Measurements from ENCODE around the gene ZNF322.

Gene ZNF322

DNA sequence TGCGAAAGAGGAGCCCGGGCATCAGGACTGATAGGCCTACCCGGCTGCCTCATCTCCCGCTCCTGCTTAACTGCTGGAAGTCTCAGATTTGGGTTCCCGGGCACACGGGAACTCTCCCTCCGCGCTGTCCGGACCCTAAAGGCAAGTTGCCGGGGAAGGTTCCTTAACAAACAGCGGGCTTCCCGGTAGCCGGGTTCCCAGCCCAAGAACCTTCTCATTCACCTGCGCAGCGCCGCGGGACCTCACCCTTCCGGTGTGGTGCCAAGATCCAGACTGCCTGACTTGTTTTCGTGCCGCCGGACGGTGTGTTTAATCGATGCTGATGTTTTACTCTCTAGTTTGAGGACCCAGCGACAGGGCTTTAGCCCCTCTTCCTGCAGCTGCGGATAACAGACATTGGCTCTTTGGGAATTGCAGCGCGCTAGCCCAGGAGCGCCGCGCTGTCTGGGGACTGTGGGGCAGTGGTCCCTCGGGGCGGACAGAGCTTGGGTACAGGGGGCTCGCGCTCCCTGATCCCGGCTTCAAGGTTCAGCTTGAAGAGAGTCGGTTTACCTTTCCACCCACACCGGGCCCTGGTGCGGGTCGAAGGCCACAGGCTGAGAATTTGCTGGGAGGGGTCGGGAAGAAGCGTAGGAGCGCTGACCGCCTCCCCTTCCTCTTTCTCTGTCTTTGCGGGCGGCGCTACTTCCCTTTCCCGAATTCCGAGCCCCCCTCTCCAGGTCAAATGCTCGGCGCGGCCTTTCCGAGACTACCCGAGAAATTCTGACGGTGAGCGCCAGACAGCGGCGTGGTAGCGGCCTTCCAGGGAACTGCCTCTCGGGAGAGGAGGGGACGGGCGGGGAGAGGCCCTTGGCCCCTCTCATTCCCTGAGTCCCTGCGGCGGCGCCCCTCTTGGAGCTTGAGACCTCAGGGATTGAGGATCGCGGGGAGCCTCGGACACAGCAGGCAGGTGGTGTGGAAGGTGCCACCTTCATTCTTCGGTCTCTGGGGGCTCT, 45.6 kb downstream of the ZNF322 start:
- DNase-seq: no peak

DNA sequence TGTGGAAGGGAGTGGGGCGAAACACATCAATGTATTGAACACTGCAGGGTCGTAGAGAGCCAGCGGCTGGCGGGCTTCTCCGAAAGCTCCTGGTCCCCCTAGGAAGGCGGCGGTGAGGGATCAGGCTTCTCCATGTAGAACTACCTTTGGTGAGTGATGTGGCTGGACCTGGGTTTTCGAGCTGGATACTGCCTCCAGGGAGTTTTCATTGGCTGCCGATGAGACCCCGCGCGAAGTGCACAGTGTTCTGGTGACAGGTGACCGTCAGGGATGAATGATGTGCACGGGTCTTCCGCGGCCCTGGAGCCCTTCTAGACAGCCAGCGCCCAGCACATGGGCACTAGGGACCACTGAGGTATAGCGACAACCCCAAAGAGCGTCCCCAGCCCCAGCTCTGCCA, 46.3 kb downstream of the ZNF322 start:
- no peak for DNase-seq

DNA sequence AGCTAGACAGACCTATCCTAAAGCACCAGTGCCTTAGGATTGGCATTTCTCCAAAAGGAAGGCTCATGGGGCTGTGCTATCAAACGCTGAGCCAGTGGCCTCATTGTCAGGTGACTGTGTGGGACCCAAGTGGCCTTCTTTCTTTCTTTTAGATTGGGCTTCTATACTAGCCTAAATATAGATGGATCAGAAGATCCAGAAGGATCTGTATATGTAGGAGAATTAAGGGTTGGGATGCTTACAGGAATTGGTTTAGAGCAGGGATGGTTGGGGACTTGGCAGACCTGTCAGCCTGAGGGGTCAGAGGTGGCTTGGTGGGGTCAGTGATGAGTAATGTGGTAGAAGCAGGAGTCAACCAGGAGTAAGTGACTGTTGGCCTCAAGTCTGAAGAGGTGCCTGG, 47.9 kb downstream of the ZNF322 start:
- DNase-seq: no peak

DNA sequence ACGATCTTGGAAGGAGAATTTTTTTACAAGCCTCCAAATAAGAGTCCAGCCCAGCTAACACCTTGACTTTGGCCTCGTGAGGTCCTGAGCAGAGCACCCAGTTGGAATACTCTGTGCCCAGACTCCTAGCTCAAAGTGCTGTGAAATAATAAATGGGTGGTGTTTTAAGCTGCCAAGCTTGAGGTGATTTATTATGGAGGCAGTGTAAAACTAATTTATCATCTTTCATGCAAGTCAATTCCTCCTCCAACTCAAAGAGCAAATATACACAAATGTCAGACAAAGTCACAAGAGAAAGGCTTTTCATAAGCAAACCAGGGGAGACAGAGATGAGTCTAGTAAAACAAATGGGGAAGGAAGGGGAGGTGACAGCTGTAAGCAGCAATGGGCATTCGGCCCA, 50.1 kb downstream of the ZNF322 start:
- DNase-seq: no peak

DNA sequence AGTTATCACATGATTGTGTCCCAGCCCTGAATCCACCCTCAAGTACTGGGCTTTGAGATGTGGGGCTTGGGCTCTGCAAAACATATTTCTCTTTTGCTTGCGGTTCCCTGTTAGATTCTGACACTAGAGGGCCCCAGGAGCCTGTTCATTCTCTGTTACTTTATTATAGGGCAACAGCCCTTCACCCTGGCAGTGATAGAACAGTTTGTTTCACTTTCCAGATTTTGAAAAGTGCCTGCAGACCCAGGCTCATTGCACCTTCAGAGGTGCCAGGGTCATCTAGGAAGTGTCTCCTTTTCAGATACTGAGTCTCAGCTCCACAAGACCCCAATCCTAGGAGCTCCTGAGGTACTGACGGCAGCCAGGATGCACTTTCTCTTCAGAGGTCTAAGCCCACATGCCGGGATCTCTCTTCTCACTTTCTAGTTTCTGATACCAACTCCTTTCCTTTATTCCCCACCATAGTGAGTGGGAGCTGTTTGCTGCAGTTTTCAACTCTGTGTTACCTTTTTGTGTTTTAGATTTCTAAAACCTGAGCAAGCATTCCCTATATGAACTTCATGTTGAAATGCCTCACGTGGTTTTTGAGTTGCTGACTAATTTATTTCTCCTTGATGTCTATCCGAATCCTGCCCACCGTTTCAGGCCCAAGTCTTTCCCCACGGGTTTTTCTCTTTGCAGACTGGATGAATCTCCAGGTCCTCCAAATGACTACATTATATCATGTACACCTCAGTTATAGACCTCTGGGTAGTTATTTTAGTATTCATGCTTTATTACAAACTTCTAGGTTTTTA, 51.9 kb downstream of the ZNF322 start:
- DNase-seq: peak; percentile 45

DNA sequence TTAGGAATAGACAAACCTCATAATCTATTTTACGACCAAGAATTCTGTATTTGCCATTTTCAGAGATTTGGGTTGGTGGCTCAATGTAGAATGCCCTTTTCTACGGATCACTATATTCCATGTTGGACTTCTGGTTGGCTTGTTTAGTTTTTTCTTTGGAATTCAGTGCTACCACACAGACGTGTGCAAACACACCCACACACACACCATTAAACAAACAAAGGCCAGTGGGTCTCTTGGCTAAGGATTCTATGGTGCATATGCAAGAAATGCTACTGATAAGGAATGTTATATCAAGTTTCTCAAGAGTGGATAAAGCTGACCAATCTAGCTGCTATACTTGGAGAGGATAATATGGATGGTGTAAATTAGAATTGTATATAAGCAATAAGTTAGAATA, 54.7 kb downstream of the ZNF322 start:
- no peak for DNase-seq

DNA sequence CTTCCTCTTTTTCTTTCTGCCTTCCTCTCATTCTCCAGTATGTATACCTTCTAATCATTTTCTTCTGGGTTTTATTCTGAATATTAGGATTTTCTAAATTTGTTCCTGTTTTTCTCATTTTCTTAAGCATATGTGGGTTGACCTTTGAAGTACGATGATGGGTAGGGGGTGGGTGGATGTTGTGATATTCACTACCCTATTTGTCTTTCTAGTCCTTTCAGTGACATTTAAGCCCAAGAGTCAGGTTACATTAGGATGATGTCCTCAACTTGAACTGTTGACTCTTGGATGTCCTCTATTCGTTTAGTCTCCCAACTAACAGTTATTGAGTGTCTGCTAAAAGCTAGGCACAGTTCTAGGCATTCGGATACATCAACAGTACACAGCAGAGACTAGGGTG, 55.5 kb downstream of the ZNF322 start:
- no peak for DNase-seq

DNA sequence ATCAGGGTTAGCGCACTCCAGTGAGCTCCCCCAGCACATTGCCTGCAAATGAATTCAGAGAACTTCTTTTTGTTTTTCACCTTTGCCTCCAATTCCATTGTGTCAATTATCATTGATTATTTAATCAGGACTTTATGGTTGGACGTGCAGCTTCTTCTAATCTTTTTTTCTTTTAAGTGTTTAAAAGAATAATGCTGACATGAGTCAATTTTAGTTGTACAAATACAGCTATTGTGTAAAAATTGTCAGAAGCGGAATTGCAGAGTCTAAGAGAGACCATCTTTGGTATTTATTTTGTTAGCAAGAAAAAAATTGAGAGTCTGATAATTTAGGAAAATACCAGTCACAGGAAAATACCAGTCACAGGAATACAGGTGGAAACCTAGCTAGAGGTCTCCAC, 57.3 kb downstream of the ZNF322 start:
- DNase-seq: no peak

DNA sequence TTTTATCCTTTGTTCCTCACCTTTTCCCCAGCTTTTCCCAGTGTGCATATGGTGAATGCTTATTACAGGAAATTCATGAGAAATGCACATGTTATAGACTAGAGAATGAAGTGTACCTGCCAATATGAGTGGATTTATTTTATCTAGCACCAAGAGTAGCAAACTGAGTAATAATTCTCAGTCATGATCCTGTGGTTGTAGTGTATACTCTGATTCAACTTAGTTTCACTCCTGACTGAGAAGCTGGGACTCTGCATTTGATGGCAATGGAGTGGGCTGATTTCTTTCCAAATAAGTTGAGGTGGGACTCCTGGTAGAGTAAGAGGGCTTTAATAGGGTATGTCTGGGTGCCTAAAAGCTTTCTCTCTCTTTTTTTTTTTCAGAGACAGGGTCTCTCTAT, 58.8 kb downstream of the ZNF322 start:
- DNase-seq: no peak

DNA sequence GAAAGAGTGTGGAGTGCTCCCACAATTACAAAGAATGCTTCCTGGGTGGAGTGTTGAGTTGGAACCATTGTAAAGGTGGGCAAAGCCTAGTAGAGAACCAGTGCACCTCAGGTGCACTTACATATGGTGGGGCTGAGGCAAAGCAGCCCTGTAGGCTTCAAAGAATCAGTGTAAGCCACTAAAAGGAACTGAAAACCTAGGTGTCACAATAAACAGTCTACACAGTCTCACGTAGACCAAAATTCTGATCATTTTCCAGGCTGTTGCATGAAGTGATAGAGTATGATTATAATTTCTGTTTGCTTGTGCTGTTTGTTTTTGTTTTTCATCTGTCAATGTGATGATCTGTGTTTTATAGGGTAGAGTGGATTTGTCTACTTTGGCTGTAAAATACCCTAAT, 60.0 kb downstream of the ZNF322 start:
- no peak for DNase-seq

DNA sequence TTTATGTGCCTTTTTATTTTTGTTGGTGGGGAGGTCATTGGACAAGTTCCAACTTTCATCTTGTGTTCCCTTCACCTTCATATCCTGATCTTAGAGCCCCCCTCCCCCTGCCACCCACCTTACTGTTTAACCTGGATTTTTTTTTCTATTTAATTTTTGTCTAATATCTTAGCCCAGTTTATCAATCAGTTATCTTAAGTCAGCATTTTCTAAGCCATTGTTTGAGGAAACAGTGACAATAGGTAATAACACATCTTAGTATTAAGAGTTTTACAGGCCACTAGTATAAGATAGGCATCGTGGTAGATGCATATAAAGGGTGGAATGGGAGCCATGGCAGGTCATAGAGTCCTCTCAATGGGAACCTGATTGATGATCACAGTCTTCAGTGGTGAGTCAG, 60.4 kb downstream of the ZNF322 start:
- no peak for DNase-seq

DNA sequence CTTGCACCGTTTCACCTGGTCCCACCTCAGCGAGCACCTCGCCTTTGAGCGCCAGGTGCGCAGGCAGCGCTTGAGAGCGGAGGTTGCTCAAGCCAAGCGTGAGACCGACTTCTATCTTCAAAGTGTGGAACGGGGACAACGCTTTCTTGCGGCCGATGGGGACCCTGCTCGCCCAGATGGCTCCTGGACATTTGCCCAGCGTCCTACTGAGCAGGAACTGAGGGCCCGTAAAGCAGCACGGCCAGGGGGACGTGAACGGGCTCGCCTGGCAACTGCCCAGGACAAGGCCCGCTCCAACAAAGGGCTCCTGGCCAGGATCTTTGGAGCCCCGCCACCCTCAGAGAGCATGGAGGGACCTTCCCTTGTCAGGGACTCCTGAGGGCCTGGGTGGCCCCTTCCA, 61.3 kb downstream of the ZNF322 start:
- DNase-seq: no peak

DNA sequence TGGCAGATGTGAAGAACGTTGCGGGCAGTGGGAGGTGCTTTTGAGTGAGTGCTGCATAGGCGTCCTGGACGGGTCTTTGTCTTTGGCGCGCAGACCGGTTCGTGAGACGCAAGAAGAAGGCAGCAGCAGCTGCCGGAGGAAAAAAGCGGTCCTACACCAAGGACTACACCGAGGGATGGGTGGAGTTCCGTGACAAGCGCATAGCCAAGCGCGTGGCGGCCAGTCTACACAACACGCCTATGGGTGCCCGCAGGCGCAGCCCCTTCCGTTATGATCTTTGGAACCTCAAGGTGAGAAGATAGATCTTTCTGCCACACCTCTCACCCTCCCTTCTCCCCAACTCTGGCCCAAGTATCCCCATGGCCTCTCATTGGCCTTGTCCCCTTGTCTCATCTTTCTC, 61.7 kb downstream of the ZNF322 start:
- no peak for DNase-seq

DNA sequence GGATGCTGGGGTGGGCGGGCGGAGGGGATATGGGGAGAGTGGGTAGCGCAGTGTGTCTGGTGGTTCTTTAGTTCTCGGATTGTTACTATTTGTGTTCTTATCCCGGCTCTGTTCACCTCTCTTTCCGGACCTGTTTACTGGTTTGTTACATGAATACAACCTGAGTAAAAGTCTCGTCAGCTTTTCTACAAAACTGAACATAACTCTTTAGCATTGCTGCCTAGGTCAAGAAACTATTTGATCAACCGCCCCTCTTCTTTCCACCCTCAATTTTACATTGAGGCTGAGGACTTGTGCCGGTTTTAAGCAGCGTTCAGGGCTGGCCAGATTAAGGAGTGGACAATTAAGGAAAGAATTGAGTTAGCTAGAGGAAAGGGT, 62.2 kb downstream of the ZNF322 start:
- DNase-seq: no peak

DNA sequence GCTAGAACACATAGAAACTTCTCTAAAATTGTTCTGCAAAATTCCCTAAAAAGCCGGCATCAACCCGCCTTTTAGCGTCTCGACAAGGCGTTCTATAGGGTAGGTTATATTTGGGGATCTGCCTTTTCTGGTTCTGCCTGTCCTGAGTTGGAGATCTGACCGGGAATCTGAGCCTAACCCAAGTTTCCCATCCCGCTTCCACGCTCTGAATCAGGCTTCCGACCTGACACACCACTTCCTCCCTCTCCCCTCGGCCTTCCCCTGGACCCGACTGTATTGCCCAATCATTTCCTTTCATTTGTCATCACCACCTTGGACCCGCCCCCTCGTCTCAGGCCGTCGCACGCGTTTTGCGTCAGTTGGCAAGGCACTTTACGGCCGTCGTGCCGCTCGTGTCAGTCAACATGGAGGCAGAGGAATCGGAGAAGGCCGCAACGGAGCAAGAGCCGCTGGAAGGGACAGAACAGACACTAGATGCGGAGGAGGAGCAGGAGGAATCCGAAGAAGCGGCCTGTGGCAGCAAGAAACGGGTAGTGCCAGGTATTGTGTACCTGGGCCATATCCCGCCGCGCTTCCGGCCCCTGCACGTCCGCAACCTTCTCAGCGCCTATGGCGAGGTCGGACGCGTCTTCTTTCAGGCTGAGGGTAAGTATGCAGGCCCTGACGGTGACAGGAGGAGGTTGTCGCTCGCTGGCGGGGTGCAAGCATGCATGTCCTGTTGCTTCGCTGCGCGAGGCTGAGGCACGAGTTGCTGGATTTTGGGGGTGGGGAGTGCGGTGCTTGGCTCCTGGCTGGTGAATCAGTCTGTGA, 62.8 kb downstream of the ZNF322 start, which contains the start of gene ABT1:
Gene ABT1 (plus strand): TSS at position 375 of the 810 bp plus-strand sequence. CDS start 30 bp downstream, at position 405.
- DNase-seq: peak; percentile 90

DNA sequence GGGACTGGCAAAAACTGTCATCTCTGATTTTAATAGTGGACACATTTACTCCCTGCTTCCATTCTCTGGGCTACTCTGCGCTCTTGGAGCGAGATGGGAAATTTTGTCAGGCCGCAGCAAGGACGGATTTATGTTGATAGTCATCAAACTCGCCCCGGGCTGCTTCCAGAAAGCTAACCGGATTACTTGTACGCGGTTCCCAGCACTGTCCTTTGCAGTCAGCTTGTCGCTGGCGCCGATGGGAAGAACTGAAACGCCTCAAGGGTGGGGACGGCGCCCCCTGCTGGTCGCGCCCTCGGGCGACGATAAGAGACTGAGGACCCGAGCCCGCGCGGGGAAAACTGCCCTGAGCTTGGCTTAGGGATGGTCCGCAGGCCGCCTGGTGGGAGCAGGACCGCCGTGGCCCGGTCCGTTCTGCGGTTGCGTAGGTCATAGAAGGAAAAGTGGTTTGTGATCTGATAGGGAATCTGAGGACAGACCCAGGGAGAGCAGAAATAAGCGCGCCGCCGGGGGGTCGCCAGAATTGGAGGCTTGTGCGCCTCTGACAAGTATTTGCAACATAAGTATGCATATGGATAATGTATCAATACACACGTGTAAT, 63.8 kb downstream of the ZNF322 start:
- peak; percentile 74 for DNase-seq

DNA sequence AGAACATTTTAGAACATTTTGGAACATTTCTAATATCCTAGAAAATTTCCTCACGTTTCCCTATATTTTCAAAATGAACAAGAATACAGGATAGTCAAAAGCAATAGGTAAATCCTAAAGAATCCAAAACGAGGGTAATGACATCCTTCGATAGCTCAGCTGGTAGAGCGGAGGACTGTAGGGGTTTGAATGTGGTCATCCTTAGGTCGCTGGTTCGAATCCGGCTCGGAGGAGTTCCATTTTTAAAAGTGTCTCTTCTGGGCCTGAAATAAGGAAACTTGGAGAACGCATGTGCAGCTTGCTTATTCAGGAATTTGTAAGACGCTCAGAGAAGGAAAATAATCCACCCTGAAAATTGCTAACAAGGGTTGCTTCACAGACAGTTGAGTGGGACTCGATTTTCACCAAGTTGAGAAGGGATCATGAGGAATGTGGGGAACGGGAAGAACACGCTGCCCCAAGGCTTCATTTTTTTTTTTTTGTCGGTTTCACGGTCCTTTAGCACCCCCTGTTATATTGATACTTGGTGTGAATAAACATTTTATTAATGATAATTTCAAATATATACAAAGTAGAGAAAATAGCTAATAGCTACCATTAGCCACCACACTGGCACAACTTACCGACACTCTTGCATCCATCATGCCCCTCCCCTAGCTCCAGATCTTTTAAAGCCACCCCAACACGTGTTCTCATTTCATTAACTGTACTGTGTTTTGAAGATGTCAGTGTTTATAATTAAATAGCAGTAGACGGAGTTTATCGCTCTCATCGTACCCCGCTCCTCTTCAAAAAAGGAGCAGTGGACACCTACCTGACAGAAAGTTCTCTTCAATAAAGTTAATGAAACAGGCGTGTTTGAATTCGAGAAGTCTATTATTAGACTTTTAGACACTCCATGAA, 64.6 kb downstream of the ZNF322 start:
- DNase-seq: peak; percentile 39

DNA sequence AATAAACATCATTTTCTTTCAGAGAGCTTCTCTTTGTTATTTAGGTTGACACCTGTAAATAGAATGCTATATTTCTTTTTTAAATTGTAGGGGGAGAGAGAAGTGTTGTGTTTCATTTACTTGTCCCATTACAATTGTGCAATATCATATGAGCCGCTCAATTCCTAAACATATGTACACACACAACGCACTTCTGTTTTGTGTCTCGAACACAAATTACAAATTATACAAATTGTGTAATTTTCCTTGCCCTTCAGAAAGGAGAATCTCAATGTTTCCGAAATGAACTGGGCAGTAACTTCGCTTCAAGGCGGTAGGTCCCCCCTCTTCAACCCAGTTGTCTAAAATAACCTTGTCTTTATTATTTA, 65.4 kb downstream of the ZNF322 start:
- DNase-seq: no peak

DNA sequence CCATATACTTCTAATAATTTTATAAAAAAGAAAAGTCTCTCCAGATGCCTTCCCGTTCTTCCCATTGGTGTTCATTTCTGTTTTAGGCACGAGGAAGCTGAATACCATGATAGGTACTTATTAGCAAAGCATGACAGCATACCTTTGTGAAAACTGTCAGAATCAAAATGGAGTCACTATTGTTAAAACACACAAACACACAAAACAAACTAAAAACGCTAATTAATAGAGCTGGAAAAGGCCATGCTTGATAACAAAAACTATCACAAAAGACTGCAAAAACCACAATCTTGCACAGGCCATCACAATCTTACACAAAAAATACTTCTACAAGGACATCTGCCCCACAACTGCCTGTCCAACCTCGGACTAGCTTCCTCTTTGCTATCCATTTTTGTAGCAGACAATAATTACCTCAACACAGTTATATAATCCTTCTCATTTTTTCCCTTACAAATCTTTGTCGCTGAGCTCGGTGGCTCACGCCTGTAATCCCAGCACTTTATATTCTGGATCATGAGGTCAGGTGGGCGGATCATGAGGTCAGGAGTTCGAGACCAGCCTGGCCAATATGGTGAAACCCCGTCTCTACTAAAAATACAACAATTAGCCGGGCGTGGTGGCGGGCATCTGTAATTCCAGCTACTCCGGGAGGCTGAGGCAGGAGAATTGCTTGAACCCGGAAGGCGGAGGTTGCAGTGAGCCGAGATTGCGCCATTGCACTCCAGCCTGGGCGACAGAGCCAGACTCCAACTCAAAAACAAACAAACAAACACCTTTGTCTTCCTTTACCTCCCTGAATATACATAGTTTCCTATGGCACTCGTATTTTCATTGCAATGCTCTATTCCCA, 66.0 kb downstream of the ZNF322 start:
- DNase-seq: no peak

DNA sequence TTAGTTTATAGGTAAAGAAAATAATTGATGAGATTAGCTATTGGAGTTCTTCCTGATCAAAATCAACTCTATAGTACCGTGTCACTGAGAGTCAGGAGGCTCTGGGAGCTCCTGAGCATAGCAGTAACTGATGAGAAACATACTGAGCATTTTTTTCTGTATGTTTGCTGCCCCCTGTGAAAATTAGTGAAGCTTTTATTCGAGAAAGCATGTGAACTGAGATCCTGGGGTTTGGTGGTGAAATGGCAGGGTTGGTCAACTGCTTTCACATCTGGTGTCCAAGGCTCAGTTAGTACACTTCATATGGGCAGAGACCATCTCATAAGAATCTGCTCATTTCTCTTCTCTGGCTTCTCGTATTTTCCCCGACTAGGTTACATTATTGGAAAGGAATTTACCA, 66.9 kb downstream of the ZNF322 start:
- no peak for DNase-seq

DNA sequence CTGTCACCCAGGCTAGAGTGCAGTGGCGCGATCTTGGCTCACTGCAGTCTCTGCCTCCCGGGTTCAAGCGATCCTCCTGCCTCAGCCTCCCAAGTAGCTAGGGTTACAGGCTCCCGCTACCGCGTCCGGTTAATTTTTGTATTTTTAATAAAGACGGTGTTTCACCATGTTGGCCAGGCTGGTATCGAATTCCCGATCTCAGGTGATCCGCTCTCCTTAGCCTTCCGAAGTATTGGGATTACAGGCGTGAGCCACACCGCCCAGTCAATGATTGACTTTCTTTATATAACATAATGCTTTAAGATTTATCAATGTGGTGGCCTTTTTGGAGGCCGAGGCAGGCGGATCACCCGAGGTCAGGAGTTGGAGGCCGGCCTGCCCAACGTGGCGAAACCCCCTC, 70.6 kb downstream of the ZNF322 start:
- DNase-seq: no peak

Measured in NCI-H1694 (cell line).